ENCODE measurements around the gene ELOF1. TPM values are rescaled to one million over a fixed set of nuclear protein-coding genes. Genes with fewer than 3 reads are reported as not detected.

ELOF1 gene
- total and polyA plus RNA-seq, 2 of the 13 experiments (the other 11 are each of a cell fraction or from before 2014, with no cell fraction given), result 14.5 to 43.2 TPM

DNA sequence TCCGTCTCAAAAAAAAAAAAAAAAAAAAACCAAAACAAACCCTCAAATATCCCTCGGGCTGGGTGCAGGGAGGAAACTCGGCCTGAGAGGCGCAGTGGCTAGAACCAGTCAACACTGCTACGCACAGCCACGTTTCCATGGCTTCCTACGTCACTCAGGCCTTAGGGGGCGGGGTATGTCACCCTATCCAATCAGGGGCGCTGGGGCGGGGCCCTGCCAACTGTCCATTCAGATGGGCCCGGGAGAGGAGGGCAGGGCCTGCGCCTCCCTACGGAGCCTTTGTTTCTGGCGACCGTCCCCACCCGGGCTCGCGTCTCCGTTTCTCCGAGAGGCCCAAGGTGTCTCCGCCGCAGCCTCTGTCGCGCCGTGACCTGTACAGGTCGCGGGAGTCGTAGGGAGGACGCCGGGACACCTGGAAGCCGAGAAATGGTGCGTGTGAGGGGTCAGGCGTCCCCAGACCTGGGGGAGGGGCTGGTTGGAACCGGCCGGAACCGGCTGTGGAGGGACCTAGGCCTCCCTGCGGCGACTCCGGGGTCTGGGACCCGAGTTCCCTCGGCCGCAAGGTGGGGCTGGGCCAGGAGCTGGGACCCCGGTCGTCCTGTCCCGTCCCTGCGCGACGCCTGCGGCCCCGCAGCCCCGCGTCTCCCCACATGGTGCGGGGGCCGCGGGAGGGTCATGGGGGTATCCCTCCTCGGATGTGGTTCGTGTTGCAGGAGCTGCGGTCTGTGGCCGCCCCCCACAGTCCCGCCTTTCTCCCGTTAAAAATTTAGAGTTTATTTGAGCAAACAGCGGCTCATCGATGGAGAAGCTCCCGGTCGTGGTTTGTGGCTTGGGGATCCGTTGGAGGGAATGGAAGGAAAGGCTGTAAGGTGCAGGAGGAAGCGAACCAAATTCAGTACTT, 38.4 kb upstream of the ELOF1 start, which contains the start of gene ZNF627 (continued):
- 0 out of 2 replicates have a peak, but pooled peaks have one; percentile 25 for TF ChIP-seq MNT (IDR thresholded peaks at IDR 0.05)
- TF ChIP-seq SMAD1 (CRISPR knock-in tag; IDR thresholded peaks at IDR 0.05; ENCODE audit: borderline replicate concordance, low read depth), result peak; percentile 36; the same call in 1 of the 2 replicates
- TF ChIP-seq, protein P1, sequence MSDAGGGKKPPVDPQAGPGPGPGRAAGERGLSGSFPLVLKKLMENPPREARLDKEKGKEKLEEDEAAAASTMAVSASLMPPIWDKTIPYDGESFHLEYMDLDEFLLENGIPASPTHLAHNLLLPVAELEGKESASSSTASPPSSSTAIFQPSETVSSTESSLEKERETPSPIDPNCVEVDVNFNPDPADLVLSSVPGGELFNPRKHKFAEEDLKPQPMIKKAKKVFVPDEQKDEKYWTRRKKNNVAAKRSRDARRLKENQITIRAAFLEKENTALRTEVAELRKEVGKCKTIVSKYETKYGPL (CRISPR knock-in tag; IDR thresholded peaks at IDR 0.05), result no peak
- peak; percentile 75; the same call in 1 of the 2 replicates for TF ChIP-seq ZNF619 (CRISPR knock-in tag; IDR thresholded peaks at IDR 0.05)
- no peak for TF ChIP-seq JDP2 (CRISPR knock-in tag; IDR thresholded peaks at IDR 0.05; ENCODE audit: borderline replicate concordance)
- TF ChIP-seq PAX8 (CRISPR knock-in tag; IDR thresholded peaks at IDR 0.05; ENCODE audit: borderline replicate concordance), result no peak; the same call in 1 of the 2 replicates
- TF ChIP-seq, protein P2, sequence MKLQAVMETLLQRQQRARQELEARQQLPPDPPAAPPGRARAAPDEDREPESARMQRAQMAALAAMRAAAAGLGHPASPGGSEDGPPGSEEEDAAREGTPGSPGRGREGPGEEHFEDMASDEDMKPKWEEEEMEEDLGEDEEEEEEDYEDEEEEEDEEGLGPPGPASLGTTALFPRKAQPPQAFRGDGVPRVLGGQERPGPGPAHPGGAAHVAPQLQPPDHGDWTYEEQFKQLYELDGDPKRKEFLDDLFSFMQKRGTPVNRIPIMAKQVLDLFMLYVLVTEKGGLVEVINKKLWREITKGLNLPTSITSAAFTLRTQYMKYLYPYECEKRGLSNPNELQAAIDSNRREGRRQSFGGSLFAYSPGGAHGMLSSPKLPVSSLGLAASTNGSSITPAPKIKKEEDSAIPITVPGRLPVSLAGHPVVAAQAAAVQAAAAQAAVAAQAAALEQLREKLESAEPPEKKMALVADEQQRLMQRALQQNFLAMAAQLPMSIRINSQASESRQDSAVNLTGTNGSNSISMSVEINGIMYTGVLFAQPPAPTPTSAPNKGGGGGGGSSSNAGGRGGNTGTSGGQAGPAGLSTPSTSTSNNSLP (IDR thresholded peaks at IDR 0.05; ENCODE audit: low read depth, low read length), result 0 out of 2 replicates have a peak, but pooled peaks have one; percentile 21
- TF ChIP-seq ZNF337 (CRISPR knock-in tag; IDR thresholded peaks at IDR 0.05; ENCODE audit: borderline replicate concordance, low read depth), result no peak
- peak; percentile 96 for TF ChIP-seq POLR2G (IDR thresholded peaks at IDR 0.05; ENCODE audit: low read depth, low read length)
- no peak for TF ChIP-seq ZNF224 (CRISPR knock-in tag; IDR thresholded peaks at IDR 0.05)
- TF ChIP-seq, protein P3, sequence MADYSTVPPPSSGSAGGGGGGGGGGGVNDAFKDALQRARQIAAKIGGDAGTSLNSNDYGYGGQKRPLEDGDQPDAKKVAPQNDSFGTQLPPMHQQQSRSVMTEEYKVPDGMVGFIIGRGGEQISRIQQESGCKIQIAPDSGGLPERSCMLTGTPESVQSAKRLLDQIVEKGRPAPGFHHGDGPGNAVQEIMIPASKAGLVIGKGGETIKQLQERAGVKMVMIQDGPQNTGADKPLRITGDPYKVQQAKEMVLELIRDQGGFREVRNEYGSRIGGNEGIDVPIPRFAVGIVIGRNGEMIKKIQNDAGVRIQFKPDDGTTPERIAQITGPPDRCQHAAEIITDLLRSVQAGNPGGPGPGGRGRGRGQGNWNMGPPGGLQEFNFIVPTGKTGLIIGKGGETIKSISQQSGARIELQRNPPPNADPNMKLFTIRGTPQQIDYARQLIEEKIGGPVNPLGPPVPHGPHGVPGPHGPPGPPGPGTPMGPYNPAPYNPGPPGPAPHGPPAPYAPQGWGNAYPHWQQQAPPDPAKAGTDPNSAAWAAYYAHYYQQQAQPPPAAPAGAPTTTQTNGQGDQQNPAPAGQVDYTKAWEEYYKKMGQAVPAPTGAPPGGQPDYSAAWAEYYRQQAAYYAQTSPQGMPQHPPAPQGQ (CRISPR knock-in tag; IDR thresholded peaks at IDR 0.05; ENCODE audit: borderline replicate concordance), result no peak
- TF ChIP-seq SSRP1 (CRISPR knock-in tag; IDR thresholded peaks at IDR 0.05), result peak; percentile 46; the same call in 1 of the 2 replicates
- no peak; the same call in 1 of the 2 replicates for TF ChIP-seq TARDBP (CRISPR knock-in tag; IDR thresholded peaks at IDR 0.05)
- no peak; the same call in 1 of the 2 replicates for TF ChIP-seq PITX1 (CRISPR knock-in tag; IDR thresholded peaks at IDR 0.05)
- TF ChIP-seq, protein P4, sequence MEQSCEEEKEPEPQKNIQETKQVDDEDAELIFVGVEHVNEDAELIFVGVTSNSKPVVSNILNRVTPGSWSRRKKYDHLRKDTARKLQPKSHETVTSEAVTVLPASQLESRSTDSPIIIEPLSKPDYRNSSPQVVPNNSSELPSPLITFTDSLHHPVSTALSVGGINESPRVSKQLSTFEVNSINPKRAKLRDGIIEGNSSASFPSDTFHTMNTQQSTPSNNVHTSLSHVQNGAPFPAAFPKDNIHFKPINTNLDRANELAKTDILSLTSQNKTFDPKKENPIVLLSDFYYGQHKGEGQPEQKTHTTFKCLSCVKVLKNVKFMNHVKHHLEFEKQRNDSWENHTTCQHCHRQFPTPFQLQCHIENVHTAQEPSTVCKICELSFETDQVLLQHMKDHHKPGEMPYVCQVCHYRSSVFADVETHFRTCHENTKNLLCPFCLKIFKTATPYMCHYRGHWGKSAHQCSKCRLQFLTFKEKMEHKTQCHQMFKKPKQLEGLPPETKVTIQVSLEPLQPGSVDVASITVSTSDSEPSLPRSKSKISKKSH (CRISPR knock-in tag; IDR thresholded peaks at IDR 0.05; ENCODE audit: borderline replicate concordance), result peak; percentile 75
- TF ChIP-seq TAF15 (IDR thresholded peaks at IDR 0.05; ENCODE audit: low read depth, low read length, poor library complexity, severe bottlenecking), result no peak
- TF ChIP-seq, protein P5, sequence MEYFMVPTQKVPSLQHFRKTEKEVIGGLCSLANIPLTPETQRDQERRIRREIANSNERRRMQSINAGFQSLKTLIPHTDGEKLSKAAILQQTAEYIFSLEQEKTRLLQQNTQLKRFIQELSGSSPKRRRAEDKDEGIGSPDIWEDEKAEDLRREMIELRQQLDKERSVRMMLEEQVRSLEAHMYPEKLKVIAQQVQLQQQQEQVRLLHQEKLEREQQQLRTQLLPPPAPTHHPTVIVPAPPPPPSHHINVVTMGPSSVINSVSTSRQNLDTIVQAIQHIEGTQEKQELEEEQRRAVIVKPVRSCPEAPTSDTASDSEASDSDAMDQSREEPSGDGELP (IDR thresholded peaks at IDR 0.05; ENCODE audit: borderline replicate concordance, low read depth), result no peak
- peak; percentile 59 for TF ChIP-seq SPEN (CRISPR knock-in tag; IDR thresholded peaks at IDR 0.05; ENCODE audit: low read depth)
- peak; percentile 95 for TF ChIP-seq SRY (CRISPR knock-in tag; IDR thresholded peaks at IDR 0.05)
